ENCODE measurements around the gene OSBPL3. TPM values are rescaled to one million over a fixed set of nuclear protein-coding genes. Genes with fewer than 3 reads are reported as not detected.

Gene OSBPL3
- total RNA-seq, 1 experiment from 2014 or later = 11.3 TPM

DNA sequence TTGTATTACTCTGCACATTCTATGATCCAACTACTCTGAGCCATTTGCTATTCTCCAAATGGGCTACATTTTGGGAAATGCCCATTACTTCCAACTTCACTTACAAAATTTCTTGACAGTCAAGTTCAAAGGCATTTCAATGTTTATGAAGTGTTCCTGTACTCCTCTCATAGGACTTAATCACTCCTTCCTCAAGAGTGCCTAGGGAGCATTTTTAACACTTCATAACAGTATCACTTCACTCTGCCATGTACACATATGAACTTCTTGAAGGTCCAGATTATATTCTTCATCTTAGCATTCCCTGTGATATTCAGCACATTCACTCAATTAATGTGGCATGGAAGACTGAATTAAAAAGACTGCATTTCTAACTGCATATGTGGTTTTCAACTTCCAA lies 21.6 kb downstream of the OSBPL3 start:
- Histone ChIP-seq H3K4me1 (replicated peaks) (no peaks in the 10 kb centered on the region), H3K9me3 (replicated peaks) (no peaks in the 10 kb centered on the region)
- DNase-seq (ENCODE audit: low read depth in 1 of 2, low spot score in 2 of 2) = no peak

DNA sequence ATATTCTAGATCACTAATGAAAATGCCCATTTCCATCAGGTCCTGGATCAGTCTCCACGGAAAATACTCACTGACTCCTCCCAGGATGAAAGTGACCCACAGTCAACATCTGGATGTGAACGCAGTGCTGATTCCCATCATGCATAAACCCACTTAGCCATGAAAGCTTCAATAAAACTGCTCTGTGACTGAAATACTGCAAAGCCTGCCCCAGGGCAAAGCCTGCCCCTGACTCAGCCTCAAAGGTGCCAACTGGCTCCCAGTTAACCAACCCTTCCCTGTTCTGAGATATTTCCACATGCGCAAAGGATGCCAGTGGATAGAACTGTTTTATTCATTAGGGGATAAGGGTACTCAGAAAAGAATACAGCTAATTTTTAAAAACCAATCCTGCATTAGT lies 24.0 kb downstream of the OSBPL3 start:
- no peak for DNase-seq (ENCODE audit: low read depth in 1 of 2, low spot score in 2 of 2)
- Histone ChIP-seq H3K27me3 (replicated peaks) (no peaks in the 10 kb centered on the region), H3K27ac (no peak overlapping the region), H3K4me1 (replicated peaks) (no peaks in the 10 kb centered on the region), H3K9me3 (replicated peaks) (no peaks in the 10 kb centered on the region), H3K36me3 (no peaks in the 10 kb centered on the region), H3K4me3 (no peak overlapping the region)

More for the DNA sequence above, 21.6 kb downstream of the OSBPL3 start:
- Histone ChIP-seq H3K27me3 (replicated peaks) (no peaks in the 10 kb centered on the region), H3K27ac (no peak overlapping the region), H3K36me3 (no peaks in the 10 kb centered on the region), H3K4me3 (no peak overlapping the region)

DNA sequence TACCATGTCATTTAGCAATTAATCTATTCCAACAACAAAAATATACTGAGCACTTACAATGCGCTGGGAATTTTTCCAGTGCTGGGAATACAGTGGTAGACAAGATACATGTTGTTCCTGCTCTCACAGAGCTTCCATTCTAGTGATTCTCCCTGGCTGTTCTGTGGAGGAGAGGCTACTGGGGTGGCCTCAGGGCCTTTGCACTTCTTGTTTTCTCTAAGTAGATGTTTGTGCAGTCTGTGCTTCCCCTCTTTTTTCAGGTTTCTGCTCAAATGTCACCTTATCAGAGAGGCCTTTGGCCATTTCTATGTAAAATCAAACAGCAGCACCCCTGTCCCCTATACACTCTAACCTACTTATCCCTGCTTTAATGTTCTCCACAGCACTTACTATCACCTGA lies 24.7 kb downstream of the OSBPL3 start:
- no peak for DNase-seq (ENCODE audit: low read depth in 1 of 2, low spot score in 2 of 2)
- Histone ChIP-seq H3K4me1 (replicated peaks) (no peaks in the 10 kb centered on the region), H3K9me3 (replicated peaks) (no peaks in the 10 kb centered on the region), H3K36me3 (no peaks in the 10 kb centered on the region), H3K27ac (no peak overlapping the region), H3K27me3 (replicated peaks) (no peaks in the 10 kb centered on the region), H3K4me3 (no peak overlapping the region)

DNA sequence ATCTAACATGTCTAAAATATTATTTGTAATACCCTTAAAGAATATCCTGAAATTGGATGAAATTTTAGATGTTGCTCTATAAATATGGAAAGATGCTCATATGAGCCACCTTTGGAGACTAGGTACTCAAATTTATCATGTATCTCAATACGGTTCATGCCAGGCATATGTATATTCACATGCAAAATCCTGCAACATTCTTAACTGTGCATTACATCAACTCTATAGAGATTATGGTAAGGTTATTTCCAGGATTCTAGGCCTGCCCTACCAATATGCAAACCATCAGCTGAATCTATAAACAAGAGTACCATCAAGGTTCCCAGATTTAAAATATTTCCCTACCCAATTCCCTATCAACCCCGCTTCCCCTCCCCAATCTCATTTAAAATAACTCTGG lies 27.5 kb downstream of the OSBPL3 start:
- Histone ChIP-seq H3K27ac (no peak overlapping the region), H3K9me3 (replicated peaks) (no peaks in the 10 kb centered on the region), H3K36me3 (no peaks in the 10 kb centered on the region), H3K4me1 (replicated peaks) (peaks cover 12% of the 10 kb centered on the region), H3K4me3 (no peak overlapping the region), H3K27me3 (replicated peaks) (no peaks in the 10 kb centered on the region)
- DNase-seq (ENCODE audit: low read depth in 1 of 2, low spot score in 2 of 2) = no peak

DNA sequence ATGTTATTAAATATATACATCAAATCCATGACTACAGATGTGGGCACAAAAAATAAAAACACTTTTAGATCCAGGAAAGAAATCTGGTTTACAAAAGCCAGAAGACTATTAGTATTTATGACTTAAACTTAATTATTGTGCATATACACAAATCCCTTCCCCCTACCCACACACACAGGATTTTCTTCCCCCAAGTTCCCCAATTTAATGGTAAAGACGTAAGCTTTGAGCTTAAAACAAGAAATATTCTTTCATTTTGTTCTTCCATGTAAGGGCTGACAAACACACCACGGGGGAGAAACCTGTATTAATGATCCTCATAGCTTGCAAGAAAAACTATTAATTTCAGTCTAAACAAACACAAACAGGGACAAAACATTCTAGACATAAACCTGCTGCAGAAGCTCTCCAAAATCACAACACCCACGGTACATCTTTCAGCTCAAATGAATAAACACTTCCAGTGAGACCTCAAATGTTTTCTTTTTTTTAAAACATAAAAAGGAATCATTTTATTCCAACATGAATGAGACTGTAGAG lies 28.5 kb downstream of the OSBPL3 start:
- no peaks in the 10 kb centered on the region for H3K36me3 ChIP-seq
- H3K4me1 ChIP-seq (replicated peaks) = peaks cover 12% of the 10 kb centered on the region
- no peaks in the 10 kb centered on the region for H3K27me3 ChIP-seq (replicated peaks)
- H3K9me3 ChIP-seq (replicated peaks) = no peaks in the 10 kb centered on the region
- no peak overlapping the region for H3K27ac ChIP-seq
- no peak overlapping the region for H3K4me3 ChIP-seq
- no peak for DNase-seq (ENCODE audit: low read depth in 1 of 2, low spot score in 2 of 2)

DNA sequence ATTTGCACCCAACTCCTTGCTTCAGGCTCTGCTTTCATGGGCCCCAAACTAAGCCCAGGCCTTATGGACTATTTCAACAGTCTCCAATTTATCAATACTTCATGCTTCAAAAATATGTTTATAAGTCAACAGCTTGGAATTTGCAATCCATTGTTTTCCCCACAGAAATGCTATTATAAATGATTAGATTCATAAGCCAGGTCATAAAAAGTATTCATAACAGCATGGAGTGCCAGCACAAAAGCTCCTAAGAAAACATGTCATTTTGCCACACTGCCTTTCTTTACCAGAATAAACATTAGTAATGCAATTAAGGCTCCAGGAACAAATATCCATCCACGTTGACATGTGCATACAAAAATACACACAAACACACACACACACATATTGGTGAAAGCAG lies 30.1 kb downstream of the OSBPL3 start:
- Histone ChIP-seq H3K36me3 (no peaks in the 10 kb centered on the region), H3K9me3 (replicated peaks) (no peaks in the 10 kb centered on the region), H3K27ac (no peak overlapping the region), H3K27me3 (replicated peaks) (no peaks in the 10 kb centered on the region), H3K4me1 (replicated peaks) (peaks cover 12% of the 10 kb centered on the region), H3K4me3 (no peak overlapping the region)
- DNase-seq (ENCODE audit: low read depth in 1 of 2, low spot score in 2 of 2) = no peak

DNA sequence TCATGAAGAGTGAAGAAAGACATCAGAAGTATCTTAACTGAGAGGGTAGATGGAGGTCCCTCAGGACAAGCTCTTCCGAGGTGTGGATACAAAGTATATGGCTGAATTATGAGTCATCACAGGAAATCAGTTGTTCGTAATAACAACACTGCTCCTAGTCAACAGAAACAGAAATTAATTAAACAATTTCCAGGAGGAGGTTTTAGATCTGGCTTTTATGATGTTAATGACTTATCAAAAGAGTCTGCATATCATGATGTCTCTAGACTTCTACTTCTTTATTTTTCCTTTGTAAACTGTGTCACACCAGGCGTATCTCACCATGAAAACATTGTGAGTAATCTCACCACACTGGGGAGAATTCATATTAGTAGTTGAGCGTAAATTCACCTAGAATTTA lies 31.2 kb downstream of the OSBPL3 start:
- Histone ChIP-seq H3K27ac (no peak overlapping the region), H3K4me3 (no peak overlapping the region), H3K4me1 (replicated peaks) (peaks cover 12% of the 10 kb centered on the region), H3K36me3 (no peaks in the 10 kb centered on the region), H3K27me3 (replicated peaks) (no peaks in the 10 kb centered on the region), H3K9me3 (replicated peaks) (no peaks in the 10 kb centered on the region)
- no peak for DNase-seq (ENCODE audit: low read depth in 1 of 2, low spot score in 2 of 2)

DNA sequence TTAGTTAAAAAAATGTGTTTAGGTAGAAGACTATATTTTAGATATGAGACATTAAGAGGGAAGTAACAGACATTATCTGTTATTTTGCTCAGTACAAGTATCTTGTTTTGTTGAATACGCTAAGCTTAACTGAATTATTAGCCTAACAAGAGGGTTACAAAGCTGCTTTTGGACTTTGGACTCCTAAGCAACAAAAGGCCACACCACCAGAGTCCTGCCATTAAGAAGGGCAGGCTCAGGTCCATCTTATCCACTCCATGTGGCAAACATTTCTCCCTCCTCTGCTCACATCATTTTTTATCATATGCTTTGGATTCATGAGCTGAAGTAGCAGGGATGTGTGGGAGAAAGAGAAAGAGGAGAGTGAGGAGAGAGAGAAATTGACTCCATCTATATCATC lies 33.5 kb downstream of the OSBPL3 start:
- Histone ChIP-seq H3K27ac (no peak overlapping the region), H3K36me3 (no peaks in the 10 kb centered on the region), H3K4me3 (no peak overlapping the region), H3K9me3 (replicated peaks) (no peaks in the 10 kb centered on the region), H3K27me3 (replicated peaks) (no peaks in the 10 kb centered on the region), H3K4me1 (replicated peaks) (peaks cover 12% of the 10 kb centered on the region)
- DNase-seq (ENCODE audit: low read depth in 1 of 2, low spot score in 2 of 2) = no peak

DNA sequence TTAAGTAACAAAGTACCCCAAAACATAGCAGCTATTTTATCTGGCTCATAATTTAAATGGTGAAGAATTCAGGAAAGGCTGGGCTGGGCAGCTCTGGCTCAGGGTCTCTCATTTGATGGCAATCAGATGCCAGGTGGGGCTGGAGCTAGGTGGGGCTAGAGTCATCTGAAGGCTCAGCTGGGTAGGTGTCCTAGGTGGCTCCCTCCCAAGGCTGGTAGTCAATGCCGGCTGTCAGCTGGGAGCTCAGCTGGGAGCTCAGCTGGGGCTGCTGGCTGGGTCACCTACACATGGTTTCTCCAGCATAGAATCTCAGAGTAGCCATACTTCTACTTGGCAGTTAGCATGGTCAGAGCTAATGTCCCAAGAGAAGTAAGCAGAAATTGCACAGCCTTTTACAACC lies 34.1 kb downstream of the OSBPL3 start:
- Histone ChIP-seq H3K4me1 (replicated peaks) (peaks cover 12% of the 10 kb centered on the region), H3K27ac (no peak overlapping the region), H3K36me3 (no peaks in the 10 kb centered on the region), H3K27me3 (replicated peaks) (no peaks in the 10 kb centered on the region), H3K4me3 (no peak overlapping the region), H3K9me3 (replicated peaks) (no peaks in the 10 kb centered on the region)
- DNase-seq (ENCODE audit: low read depth in 1 of 2, low spot score in 2 of 2) = no peak

DNA sequence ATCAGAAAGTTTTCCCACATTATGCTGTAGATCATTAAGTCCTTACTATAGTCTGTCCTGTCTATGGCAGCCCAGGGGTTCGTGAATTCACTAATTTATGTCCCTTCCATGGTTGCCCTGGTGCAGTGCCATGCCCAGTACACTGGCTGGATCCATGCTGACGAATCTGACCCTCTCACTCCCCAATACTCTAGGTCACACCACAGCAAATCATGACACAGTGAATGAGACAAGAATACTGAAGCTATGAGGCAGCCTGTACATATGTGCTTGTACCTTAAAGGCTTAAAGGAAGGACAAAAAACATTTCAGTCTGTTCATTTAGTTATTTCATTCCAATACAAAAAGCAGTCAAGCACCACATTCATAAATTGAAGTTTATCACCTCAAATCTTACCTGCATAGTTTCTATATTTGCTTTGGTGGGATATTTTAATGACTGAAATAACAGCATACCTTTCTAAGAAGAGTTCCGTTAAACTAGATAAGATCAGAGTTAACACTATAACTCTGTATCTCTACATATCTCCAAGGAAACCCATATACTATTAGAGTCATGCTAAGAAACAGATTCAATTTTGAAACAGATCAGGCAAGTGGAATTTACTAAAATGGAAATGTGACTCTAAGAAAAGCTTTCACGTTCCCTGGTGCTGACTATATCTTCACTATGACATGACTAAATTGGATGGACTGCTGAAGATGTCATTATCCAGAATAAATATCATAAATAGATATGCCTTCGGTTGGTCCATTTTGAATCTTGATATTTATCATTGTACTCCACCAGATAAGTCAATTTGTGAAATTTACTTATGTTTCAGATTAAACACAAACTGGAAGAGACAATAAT lies 36.7 kb downstream of the OSBPL3 start:
- no peaks in the 10 kb centered on the region for H3K9me3 ChIP-seq (replicated peaks)
- H3K4me1 ChIP-seq (replicated peaks) = no peaks in the 10 kb centered on the region
- DNase-seq (ENCODE audit: low read depth in 1 of 2, low spot score in 2 of 2) = no peak
- no peaks in the 10 kb centered on the region for H3K27me3 ChIP-seq (replicated peaks)
- no peak overlapping the region for H3K27ac ChIP-seq
- H3K36me3 ChIP-seq = no peaks in the 10 kb centered on the region
- H3K4me3 ChIP-seq = no peak overlapping the region

DNA sequence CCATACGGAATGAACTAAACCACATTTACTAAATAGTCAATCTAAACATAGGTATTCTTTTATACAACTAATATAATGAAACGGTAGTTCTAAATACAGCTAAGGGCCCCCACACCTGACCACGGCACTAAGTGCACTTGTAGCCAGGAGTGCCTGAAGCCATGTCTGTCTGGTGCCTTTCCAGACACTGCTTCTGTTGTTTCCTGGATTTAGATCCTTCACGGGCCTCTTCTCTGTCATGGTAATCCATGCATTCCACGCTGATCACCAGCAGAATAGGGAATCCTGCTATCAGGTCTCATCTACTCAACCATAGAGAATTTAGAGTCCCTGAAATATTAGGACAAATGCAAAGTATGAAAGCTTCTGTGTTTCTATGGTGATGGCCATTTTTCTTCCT lies 37.8 kb downstream of the OSBPL3 start:
- H3K27ac ChIP-seq = no peak overlapping the region
- H3K27me3 ChIP-seq (replicated peaks) = no peaks in the 10 kb centered on the region
- H3K4me3 ChIP-seq = no peak overlapping the region
- H3K36me3 ChIP-seq = no peaks in the 10 kb centered on the region
- no peak for DNase-seq (ENCODE audit: low read depth in 1 of 2, low spot score in 2 of 2)
- no peaks in the 10 kb centered on the region for H3K9me3 ChIP-seq (replicated peaks)
- H3K4me1 ChIP-seq (replicated peaks) = no peaks in the 10 kb centered on the region

DNA sequence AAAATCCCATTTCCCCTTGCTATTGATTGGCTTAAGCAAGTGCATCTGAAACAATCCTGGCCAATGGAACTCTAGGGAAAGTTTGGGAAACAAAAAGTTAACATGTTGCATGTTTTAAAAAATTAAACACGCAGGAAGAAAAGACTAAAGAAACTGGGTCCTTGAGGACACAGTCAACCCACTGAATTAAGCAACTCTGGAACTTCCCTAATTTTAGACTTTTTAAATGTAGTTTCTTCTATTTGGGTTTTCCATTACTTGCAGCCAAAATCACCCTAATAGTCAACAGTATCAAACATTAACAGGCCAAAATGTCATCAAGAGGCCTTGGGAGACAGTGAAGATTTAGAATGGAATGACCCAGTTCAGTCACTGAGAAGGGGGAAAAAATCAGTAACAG lies 40.6 kb downstream of the OSBPL3 start:
- no peak overlapping the region for H3K27ac ChIP-seq
- no peak overlapping the region for H3K4me3 ChIP-seq
- no peaks in the 10 kb centered on the region for H3K36me3 ChIP-seq
- no peak for DNase-seq (ENCODE audit: low read depth in 1 of 2, low spot score in 2 of 2)
- H3K9me3 ChIP-seq (replicated peaks) = no peaks in the 10 kb centered on the region
- H3K27me3 ChIP-seq (replicated peaks) = no peaks in the 10 kb centered on the region
- H3K4me1 ChIP-seq (replicated peaks) = no peaks in the 10 kb centered on the region

DNA sequence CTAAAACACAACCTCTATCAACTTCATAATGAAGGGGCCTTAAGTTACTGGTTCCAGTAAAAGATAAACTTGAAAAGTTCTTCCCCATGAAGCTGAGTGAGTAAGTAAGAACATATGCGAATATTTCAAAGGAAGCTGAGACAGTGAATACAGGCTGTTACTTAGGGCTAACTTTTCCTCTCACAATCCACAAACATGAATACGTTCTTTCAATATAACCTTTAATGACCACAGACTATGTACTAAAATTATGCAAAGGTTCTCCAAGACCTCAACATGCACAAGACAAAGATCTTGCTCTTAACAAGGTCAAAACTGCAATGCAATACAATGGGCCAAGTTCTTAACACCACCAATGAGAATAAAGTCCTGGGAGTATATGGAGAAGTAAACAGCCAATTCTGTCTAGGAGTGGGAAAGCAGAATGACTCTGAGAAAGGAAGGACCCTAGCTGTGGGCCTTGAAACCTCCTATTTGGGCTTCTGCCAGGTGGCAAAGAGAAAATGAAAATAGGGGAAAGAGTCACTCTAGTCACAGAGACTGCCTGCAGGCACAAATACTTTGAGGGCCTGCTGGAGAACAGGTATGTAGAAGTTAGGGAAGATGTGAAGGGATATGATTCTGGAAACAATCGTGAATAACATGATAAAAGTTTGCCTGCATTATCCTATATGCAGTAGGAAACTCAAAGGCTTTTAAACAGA lies 43.7 kb downstream of the OSBPL3 start:
- Histone ChIP-seq H3K4me1 (replicated peaks) (no peaks in the 10 kb centered on the region), H3K27ac (no peak overlapping the region), H3K36me3 (no peaks in the 10 kb centered on the region), H3K4me3 (no peak overlapping the region), H3K27me3 (replicated peaks) (no peaks in the 10 kb centered on the region), H3K9me3 (replicated peaks) (no peaks in the 10 kb centered on the region)
- no peak for DNase-seq (ENCODE audit: low read depth in 1 of 2, low spot score in 2 of 2)

DNA sequence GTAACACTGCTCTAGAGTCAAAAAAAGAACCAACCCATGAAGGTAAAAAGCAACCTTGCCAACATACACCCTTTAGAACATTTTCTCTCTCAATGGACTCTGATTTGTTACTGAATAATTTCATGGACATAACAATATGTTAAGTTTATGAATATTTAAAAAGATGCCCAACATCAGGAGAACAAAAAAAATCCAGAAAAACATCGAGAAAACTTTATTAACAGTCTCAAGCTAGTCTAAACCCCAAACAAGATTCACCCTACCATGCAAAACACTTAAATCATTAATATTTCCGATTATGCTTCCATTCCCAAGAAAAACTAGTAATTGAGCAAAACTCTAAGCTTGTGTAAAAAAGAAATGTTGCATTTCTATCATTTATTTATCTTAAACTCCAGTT lies 46.7 kb downstream of the OSBPL3 start:
- Histone ChIP-seq H3K4me3 (no peak overlapping the region), H3K9me3 (replicated peaks) (no peaks in the 10 kb centered on the region), H3K4me1 (replicated peaks) (no peaks in the 10 kb centered on the region), H3K27me3 (replicated peaks) (no peaks in the 10 kb centered on the region), H3K36me3 (no peaks in the 10 kb centered on the region), H3K27ac (no peak overlapping the region)
- DNase-seq (ENCODE audit: low read depth in 1 of 2, low spot score in 2 of 2) = no peak
